HEK293 (cell line): ENCODE data around the gene KCNB1.

Experiments
- CTCF ChIA-PET: fragments of 350-600 bp; formaldehyde crosslinking; extraction: SDS; loops from one replicate; lab custom pipeline; 2021; ENCODE audit warnings: antibody characterized with exemption; lab: Yijun Ruan, JAX
- POLR2A ChIA-PET: fragments of 300-600 bp; formaldehyde crosslinking; extraction: SDS; loops from one replicate; lab custom pipeline; 2020; ENCODE audit warnings: antibody characterized with exemption, inconsistent platforms; lab: Yijun Ruan, JAX
- H3K27ac ChIP-seq: fragments of 200-500 bp; sonication (Bioruptor generic); 2 replicates; pipeline ENCODE4 v1.5.1; 2014; ENCODE audit warnings: low read depth, low read length, control low read depth, inconsistent platforms; ENCODE audit errors: extremely low read depth
- H3K36me3 ChIP-seq, 2 experiments: fragments of 200-500 bp in 1 of 2; sonication (Bioruptor generic) in 1 of 2; 1 replicate in 1 of 2; 2 replicates in 1 of 2; pipeline ENCODE4 v1.5.1; 2014 to 2017; ENCODE audit warnings: inconsistent platforms in 2 of 2, low read length in 2 of 2; ENCODE audit not compliant: control insufficient read depth in 2 of 2, insufficient read depth in 1 of 2
- H3K4me1 ChIP-seq: fragments of 200-500 bp; sonication (Bioruptor generic); 2 replicates; pipeline ENCODE4 v1.5.1; 2014; ENCODE audit warnings: mild to moderate bottlenecking, low read length, inconsistent platforms; ENCODE audit not compliant: control insufficient read depth, insufficient read depth
- H3K4me3 ChIP-seq: 2 replicates; pipeline ENCODE4 v1.5.1; 2011; ENCODE audit warnings: low read depth, mild to moderate bottlenecking, control low read depth, low read length, moderate library complexity
- H3K9me3 ChIP-seq: fragments of 200-500 bp; sonication (Bioruptor generic); 2 replicates; pipeline ENCODE4 v1.5.1; 2014; ENCODE audit warnings: low read depth, low read length, inconsistent platforms; ENCODE audit not compliant: control insufficient read depth, insufficient read depth
- ATF2 ChIP-seq: fragments of 450-650 bp; formaldehyde crosslinking; IDR thresholded peaks from 2 replicates; pipeline ENCODE4 v1.5.1; 2016; ENCODE audit warnings: missing biosample characterization, missing genetic modification characterization, low read depth
- BCL11B ChIP-seq: fragments of 450-650 bp; formaldehyde crosslinking; IDR thresholded peaks from 2 replicates; pipeline ENCODE4 v1.5.1; 2016; ENCODE audit warnings: low read depth, missing biosample characterization, missing genetic modification characterization
- BCL6B ChIP-seq: fragments of 450-650 bp; formaldehyde crosslinking; IDR thresholded peaks from 2 replicates; pipeline ENCODE4 v1.5.1; 2017; ENCODE audit warnings: missing biosample characterization, missing genetic modification characterization
- INSM2 ChIP-seq: fragments of 450-650 bp; formaldehyde crosslinking; IDR thresholded peaks from 2 replicates; pipeline ENCODE4 v1.5.1; 2016; ENCODE audit warnings: missing biosample characterization, missing genetic modification characterization
- KLF17 ChIP-seq: fragments of 450-650 bp; formaldehyde crosslinking; IDR thresholded peaks from 2 replicates; pipeline ENCODE4 v1.5.1; 2016; ENCODE audit warnings: missing biosample characterization, missing genetic modification characterization
- OVOL3 ChIP-seq: fragments of 450-650 bp; formaldehyde crosslinking; IDR thresholded peaks from 2 replicates; pipeline ENCODE4 v1.5.1; 2016; ENCODE audit warnings: missing biosample characterization, missing genetic modification characterization
- PATZ1 ChIP-seq: fragments of 450-650 bp; formaldehyde crosslinking; IDR thresholded peaks from 2 replicates; pipeline ENCODE4 v1.5.1; 2016; ENCODE audit warnings: missing biosample characterization, missing genetic modification characterization
- YY2 ChIP-seq: fragments of 450-650 bp; formaldehyde crosslinking; IDR thresholded peaks from 2 replicates; pipeline ENCODE4 v1.5.1; 2016; ENCODE audit warnings: missing biosample characterization, missing genetic modification characterization
- ZBTB7A ChIP-seq: fragments of 450-650 bp; formaldehyde crosslinking; IDR thresholded peaks from 2 replicates; pipeline ENCODE4 v1.5.1; 2016; ENCODE audit warnings: low read depth, missing biosample characterization, missing genetic modification characterization
- ZNF133 ChIP-seq: fragments of 450-650 bp; formaldehyde crosslinking; IDR thresholded peaks from 2 replicates; pipeline ENCODE4 v1.5.1; 2016; ENCODE audit warnings: missing biosample characterization, missing genetic modification characterization
- ZNF211 ChIP-seq: fragments of 450-650 bp; formaldehyde crosslinking; IDR thresholded peaks from 2 replicates; pipeline ENCODE4 v1.5.1; 2016; ENCODE audit warnings: low read depth, missing biosample characterization, missing genetic modification characterization
- ZNF24 ChIP-seq: fragments of 450-650 bp; formaldehyde crosslinking; IDR thresholded peaks from 2 replicates; pipeline ENCODE4 v1.5.1; 2016; ENCODE audit warnings: missing biosample characterization, missing genetic modification characterization
- ZNF335 ChIP-seq: fragments of 450-650 bp; formaldehyde crosslinking; conservative IDR thresholded peaks from 2 replicates; pipeline ENCODE4 v1.5.1; 2016; ENCODE audit warnings: missing biosample characterization, missing genetic modification characterization
- ZNF366 ChIP-seq: fragments of 450-650 bp; formaldehyde crosslinking; conservative IDR thresholded peaks from 2 replicates; pipeline ENCODE4 v1.5.1; 2016; ENCODE audit warnings: missing biosample characterization, missing genetic modification characterization
- ZNF404 ChIP-seq: fragments of 450-650 bp; formaldehyde crosslinking; IDR thresholded peaks from 2 replicates; pipeline ENCODE4 v1.5.1; 2017; ENCODE audit warnings: missing biosample characterization, missing genetic modification characterization
- ZNF423 ChIP-seq: fragments of 450-650 bp; formaldehyde crosslinking; IDR thresholded peaks from 2 replicates; pipeline ENCODE4 v1.5.1; 2016; ENCODE audit warnings: missing biosample characterization, missing genetic modification characterization
- ZNF558 ChIP-seq: fragments of 450-650 bp; formaldehyde crosslinking; IDR thresholded peaks from 2 replicates; pipeline ENCODE4 v1.5.1; 2016; ENCODE audit warnings: missing biosample characterization, missing genetic modification characterization
- ZNF580 ChIP-seq: fragments of 450-650 bp; formaldehyde crosslinking; IDR thresholded peaks from 2 replicates; pipeline ENCODE4 v1.5.1; 2016; ENCODE audit warnings: missing biosample characterization, missing genetic modification characterization
- ZNF585B ChIP-seq: fragments of 450-650 bp; formaldehyde crosslinking; IDR thresholded peaks from 2 replicates; pipeline ENCODE4 v1.5.1; 2016; ENCODE audit warnings: missing biosample characterization, missing genetic modification characterization
- ZNF626 ChIP-seq: fragments of 450-650 bp; sonication (Bioruptor Pico); formaldehyde crosslinking; IDR thresholded peaks from 2 replicates; pipeline ENCODE4 v1.5.1; 2018; ENCODE audit warnings: missing biosample characterization, missing genetic modification characterization, inconsistent platforms
- ZNF629 ChIP-seq: fragments of 450-650 bp; formaldehyde crosslinking; IDR thresholded peaks from 2 replicates; pipeline ENCODE4 v1.5.1; 2017; ENCODE audit warnings: missing biosample characterization, missing genetic modification characterization
- ZSCAN30 ChIP-seq: fragments of 450-650 bp; IDR thresholded peaks from 2 replicates; pipeline ENCODE4 v1.5.1; 2018; ENCODE audit warnings: missing biosample characterization, mild to moderate bottlenecking, missing genetic modification characterization, moderate library complexity
- ZSCAN5A ChIP-seq: fragments of 450-650 bp; formaldehyde crosslinking; IDR thresholded peaks from 2 replicates; pipeline ENCODE4 v1.5.1; 2016; ENCODE audit warnings: missing biosample characterization, missing genetic modification characterization

The KCNB1 gene

GRCh38 chr20:49466114-49466912 lies 16.2 kb downstream of the KCNB1 start:
- CTCF ChIA-PET: interaction anchor here (1.0 to 1.4 kb wide), 3 partner anchors 15 to 82 kb away, joined by 3 to 4 read pairs (median 4); no protein-coding TSS in a partner anchor
- no peaks in the 10 kb centered on the region for H3K36me3 ChIP-seq

GRCh38 chr20:49464556-49464955 lies 17.9 kb downstream of the KCNB1 start:
- Histone ChIP-seq H3K9me3 (no peaks in the 10 kb centered on the region), H3K27ac (no peak overlapping the region), H3K4me3 (no peak overlapping the region)
- TF ChIP-seq ZNF585B (tag by site-specific recombination) (no peak), BCL6B (tag by site-specific recombination) (no peak), ZSCAN30 (tag by site-specific recombination) (no peak), ZNF558 (tag by site-specific recombination) (no peak), INSM2 (tag by site-specific recombination) (no peak), ZNF404 (no peak), BCL11B (no peak), ATF2 (tag by site-specific recombination) (no peak), ZBTB7A (no peak), ZNF629 (tag by site-specific recombination) (no peak), KLF17 (tag by site-specific recombination) (no peak), ZNF24 (tag by site-specific recombination) (no peak), ZNF335 (tag by site-specific recombination) (no peak), ZNF133 (tag by site-specific recombination) (no peak), ZSCAN5A (tag by site-specific recombination) (no peak), ZNF211 (tag by site-specific recombination) (no peak), ZNF626 (tag by site-specific recombination) (no peak), PATZ1 (tag by site-specific recombination) (no peak)
- TF ChIP-seq, all 188 proteins: peak for 0
- POLR2A ChIA-PET: no interaction called here
- CTCF ChIA-PET: interaction anchor here (1.0 kb wide), 1 partner anchor 77 kb away, joined by 7 read pairs; no protein-coding TSS in a partner anchor
- Histone ChIP-seq H3K36me3 (no peaks in the 10 kb centered on the region), H3K4me1 (no peaks in the 10 kb centered on the region)

More at GRCh38 chr20:49466114-49466912, 16.2 kb downstream of the KCNB1 start:
- H3K4me3 ChIP-seq: no peak overlapping the region
- H3K9me3 ChIP-seq: no peaks in the 10 kb centered on the region
- POLR2A ChIA-PET: interaction anchor here (0.8 kb wide), 1 partner anchor 10 kb away, joined by 3 read pairs; no protein-coding TSS in a partner anchor
- H3K27ac ChIP-seq: no peak overlapping the region
- TF ChIP-seq ZNF580 (no peak), ZNF366 (tag by site-specific recombination) (no peak), YY2 (tag by site-specific recombination) (peak; percentile 43; the same call in 1 of the 2 replicates), OVOL3 (no peak), ZNF133 (tag by site-specific recombination) (no peak), ZNF423 (no peak)
- TF ChIP-seq, all 188 proteins: peak for 1
- no peaks in the 10 kb centered on the region for H3K4me1 ChIP-seq
